T-helper 1 cell treated with Interleukin-12 subunit alpha and Interleukin-12 subunit beta and Interleukin-4 antibody, amounts not matched to agents 30 μg/mL and 1 μg/mL, for 36 hours (primary cell): ENCODE measurements around the gene CTNNB1.

Experiments used
- H3K27ac Mint-ChIP-seq: one replicate; pipeline ENCODE4 v1.8.0; 2021; ENCODE audit warnings: mild to moderate bottlenecking, mixed read lengths
- H3K27me3 Mint-ChIP-seq: one replicate; pipeline ENCODE4 v1.8.0; 2021; ENCODE audit warnings: low read depth, mixed read lengths
- H3K36me3 Mint-ChIP-seq: one replicate; pipeline ENCODE4 v1.8.0; 2021; ENCODE audit warnings: low read depth, mixed read lengths
- H3K4me1 Mint-ChIP-seq: one replicate; pipeline ENCODE4 v1.8.0; 2021; ENCODE audit warnings: low read depth, mixed read lengths
- H3K4me3 Mint-ChIP-seq: one replicate; pipeline ENCODE4 v1.8.0; 2021; ENCODE audit warnings: mild to moderate bottlenecking, moderate library complexity, mixed read lengths
- H3K9me3 Mint-ChIP-seq: one replicate; pipeline ENCODE4 v1.8.0; 2021; ENCODE audit warnings: mixed read lengths

The CTNNB1 gene

GRCh38 chr3:41180396-41180795 is 18.9 kb upstream of the CTNNB1 start:
- Mint-ChIP-seq H3K36me3 (no peaks in the 10 kb centered on the region), H3K27ac (no peak overlapping the region), H3K27me3 (peaks cover 12% of the 10 kb centered on the region), H3K4me1 (no peaks in the 10 kb centered on the region), H3K9me3 (no peaks in the 10 kb centered on the region), H3K4me3 (no peak overlapping the region)

GRCh38 chr3:41182504-41183059 is 16.7 kb upstream of the CTNNB1 start:
- Mint-ChIP-seq H3K27me3 (peaks cover 10% of the 10 kb centered on the region), H3K27ac (no peak overlapping the region), H3K4me3 (no peak overlapping the region), H3K9me3 (no peaks in the 10 kb centered on the region), H3K36me3 (no peaks in the 10 kb centered on the region), H3K4me1 (peaks cover 7% of the 10 kb centered on the region)

GRCh38 chr3:41184394-41184793 is 14.9 kb upstream of the CTNNB1 start:
- peaks cover 9% of the 10 kb centered on the region for H3K27me3 Mint-ChIP-seq
- H3K27ac Mint-ChIP-seq: no peak overlapping the region
- no peaks in the 10 kb centered on the region for H3K36me3 Mint-ChIP-seq
- H3K4me3 Mint-ChIP-seq: no peak overlapping the region
- H3K9me3 Mint-ChIP-seq: no peaks in the 10 kb centered on the region
- peaks cover 17% of the 10 kb centered on the region for H3K4me1 Mint-ChIP-seq

- Mint-ChIP-seq H3K36me3 (no peaks in the 10 kb centered on the region), H3K4me3 (no peak overlapping the region), H3K4me1 (peaks cover 27% of the 10 kb centered on the region), H3K27ac (no peak overlapping the region), H3K27me3 (peaks cover 7% of the 10 kb centered on the region), H3K9me3 (no peaks in the 10 kb centered on the region)
Measured at GRCh38 chr3:41186297-41186696, 13.0 kb upstream of the CTNNB1 start.

- Mint-ChIP-seq H3K4me1 (peaks cover 27% of the 10 kb centered on the region), H3K27me3 (peaks cover 19% of the 10 kb centered on the region), H3K36me3 (no peaks in the 10 kb centered on the region), H3K27ac (no peak overlapping the region), H3K4me3 (no peak overlapping the region), H3K9me3 (no peaks in the 10 kb centered on the region)
Measured at GRCh38 chr3:41188306-41188705, 11.0 kb upstream of the CTNNB1 start.

- Mint-ChIP-seq H3K36me3 (no peaks in the 10 kb centered on the region), H3K9me3 (no peaks in the 10 kb centered on the region), H3K27ac (no peak overlapping the region), H3K4me1 (peaks cover 27% of the 10 kb centered on the region), H3K27me3 (peaks cover 35% of the 10 kb centered on the region), H3K4me3 (no peak overlapping the region)
Measured at GRCh38 chr3:41190509-41191284, 8.6 kb upstream of the CTNNB1 start.

GRCh38 chr3:41192885-41193284 is 6.4 kb upstream of the CTNNB1 start:
- Mint-ChIP-seq H3K9me3 (no peaks in the 10 kb centered on the region), H3K4me1 (peaks cover 17% of the 10 kb centered on the region), H3K36me3 (no peaks in the 10 kb centered on the region), H3K27ac (no peak overlapping the region), H3K4me3 (no peak overlapping the region), H3K27me3 (peaks cover 45% of the 10 kb centered on the region)

GRCh38 chr3:41193794-41194539 is 5.3 kb upstream of the CTNNB1 start:
- H3K4me3 Mint-ChIP-seq: no peak overlapping the region
- no peak overlapping the region for H3K27ac Mint-ChIP-seq
- H3K36me3 Mint-ChIP-seq: no peaks in the 10 kb centered on the region
- peaks cover 13% of the 10 kb centered on the region for H3K4me1 Mint-ChIP-seq
- no peaks in the 10 kb centered on the region for H3K9me3 Mint-ChIP-seq
- peaks cover 45% of the 10 kb centered on the region for H3K27me3 Mint-ChIP-seq

GRCh38 chr3:41194701-41195100 is 4.6 kb upstream of the CTNNB1 start:
- H3K27me3 Mint-ChIP-seq: peaks cover 45% of the 10 kb centered on the region
- H3K36me3 Mint-ChIP-seq: no peaks in the 10 kb centered on the region
- no peaks in the 10 kb centered on the region for H3K9me3 Mint-ChIP-seq
- peaks cover 12% of the 10 kb centered on the region for H3K4me1 Mint-ChIP-seq
- no peak overlapping the region for H3K27ac Mint-ChIP-seq
- no peak overlapping the region for H3K4me3 Mint-ChIP-seq

GRCh38 chr3:41195946-41196345 is 3.4 kb upstream of the CTNNB1 start:
- Mint-ChIP-seq H3K4me1 (peaks cover 10% of the 10 kb centered on the region), H3K27ac (no peak overlapping the region), H3K36me3 (peaks cover 5% of the 10 kb centered on the region), H3K27me3 (peaks cover 39% of the 10 kb centered on the region), H3K9me3 (no peaks in the 10 kb centered on the region), H3K4me3 (no peak overlapping the region)

GRCh38 chr3:41196499-41197410 is 2.5 kb upstream of the CTNNB1 start:
- no peak overlapping the region for H3K4me3 Mint-ChIP-seq
- peaks cover 9% of the 10 kb centered on the region for H3K36me3 Mint-ChIP-seq
- peaks cover 37% of the 10 kb centered on the region for H3K27me3 Mint-ChIP-seq
- no peak overlapping the region for H3K27ac Mint-ChIP-seq
- H3K4me1 Mint-ChIP-seq: peaks cover 17% of the 10 kb centered on the region
- H3K9me3 Mint-ChIP-seq: no peaks in the 10 kb centered on the region

- Mint-ChIP-seq H3K27ac (no peak overlapping the region), H3K36me3 (peaks cover 9% of the 10 kb centered on the region), H3K4me1 (peaks cover 29% of the 10 kb centered on the region), H3K9me3 (no peaks in the 10 kb centered on the region), H3K27me3 (peaks cover 28% of the 10 kb centered on the region), H3K4me3 (no peak overlapping the region)
Measured at GRCh38 chr3:41198046-41198445, 1.3 kb upstream of the CTNNB1 start.

- peaks cover 9% of the 10 kb centered on the region for H3K36me3 Mint-ChIP-seq
- H3K4me1 Mint-ChIP-seq: peaks cover 31% of the 10 kb centered on the region
- no peaks in the 10 kb centered on the region for H3K9me3 Mint-ChIP-seq
- H3K27me3 Mint-ChIP-seq: peaks cover 26% of the 10 kb centered on the region
- peak overlapping the region; percentile 86 for H3K4me3 Mint-ChIP-seq
- peak overlapping the region; percentile 80 for H3K27ac Mint-ChIP-seq
Measured at GRCh38 chr3:41198526-41198925, 779 bp upstream of the CTNNB1 start.
